BJ (cell line): ENCODE results near the gene MEN1. TPM values are rescaled to one million over a fixed set of nuclear protein-coding genes. Genes with fewer than 3 reads are reported as not detected.

ENCODE experiments used
- CTCF ChIA-PET: fragments of 350-600 bp; formaldehyde crosslinking; extraction: SDS; loops from one replicate; lab custom pipeline; 2021; ENCODE audit warnings: antibody characterized with exemption, inconsistent platforms; lab: Yijun Ruan, JAX
- POLR2A ChIA-PET: fragments of 300-600 bp; sonication (Branson Sonifier 250); formaldehyde crosslinking; extraction: SDS; loops from one replicate; lab custom pipeline; 2021; ENCODE audit warnings: antibody characterized with exemption; lab: Charles Lee
- DNase-seq: peaks from one replicate; pipeline ENCODE4 v3.0.0-alpha.2; 2011; ENCODE audit warnings: low read depth
- H3K27me3 ChIP-seq: 2 replicates; pipeline ENCODE4 v1.6.0; 2011; ENCODE audit warnings: low read length; ENCODE audit not compliant: control insufficient read depth, insufficient read depth
- H3K36me3 ChIP-seq: 2 replicates; pipeline ENCODE4 v1.5.1; 2011; ENCODE audit warnings: low read length; ENCODE audit not compliant: control insufficient read depth, insufficient read depth
- H3K4me3 ChIP-seq: 2 replicates; pipeline ENCODE4 v1.5.1; 2011; ENCODE audit warnings: low read depth, mild to moderate bottlenecking, control low read depth, low read length
- CTCF ChIP-seq: IDR thresholded peaks from 2 replicates; pipeline ENCODE4 v1.5.1; 2011; ENCODE audit warnings: low read depth, mild to moderate bottlenecking, control low read depth, inconsistent platforms, low read length, moderate library complexity; ENCODE audit not compliant: insufficient read depth
- polyA plus RNA-seq: library from polyadenylated mRNA; depleted of rRNA; stranded (reverse); fragments of >200 nt; gene quantifications from 2 replicates; pipeline ENCODE4 v1.2.3, GENCODE V29; 2011

Gene MEN1
- polyA plus RNA-seq, 1 experiment = 27.8 TPM

GRCh38 chr11:64832467-64833197 lies 22.3 kb upstream of the MEN1 start:
- Histone ChIP-seq H3K27me3 (no peaks in the 10 kb centered on the region; the same call in 1 of the 2 replicates), H3K36me3 (no peaks in the 10 kb centered on the region), H3K4me3 (no peak overlapping the region)
- no peak for TF ChIP-seq CTCF
- no peak for DNase-seq
- ChIA-PET CTCF (no interaction called here), POLR2A (no interaction called here)

- no peak for TF ChIP-seq CTCF
- Histone ChIP-seq H3K27me3 (no peaks in the 10 kb centered on the region; the same call in 1 of the 2 replicates), H3K36me3 (no peaks in the 10 kb centered on the region), H3K4me3 (no peak overlapping the region)
- POLR2A ChIA-PET = no interaction called here
- CTCF ChIA-PET = interaction anchor here (0.8 kb wide), 1 partner anchor 13 kb away, joined by 5 read pairs; the partner anchor contains the start of gene CDC42BPG
- DNase-seq = no peak
These were observed 21.1 kb upstream of the MEN1 start for GRCh38 chr11:64831411-64831891.

GRCh38 chr11:64829536-64830251 lies 19.3 kb upstream of the MEN1 start:
- Histone ChIP-seq H3K36me3 (no peaks in the 10 kb centered on the region), H3K27me3 (peaks cover 2% of the 10 kb centered on the region), H3K4me3 (no peak overlapping the region)
- TF ChIP-seq CTCF = no peak
- POLR2A ChIA-PET = no interaction called here
- CTCF ChIA-PET = no interaction called here
- no peak for DNase-seq

- DNase-seq = no peak
- POLR2A ChIA-PET = no interaction called here
- peaks cover 2% of the 10 kb centered on the region for H3K27me3 ChIP-seq
- no peaks in the 10 kb centered on the region for H3K36me3 ChIP-seq
- CTCF ChIA-PET = no interaction called here
- no peak overlapping the region for H3K4me3 ChIP-seq
- TF ChIP-seq CTCF = no peak
These were observed 17.1 kb upstream of the MEN1 start for GRCh38 chr11:64827451-64827839.
